ENCODE data around the gene CXCL1.

The CXCL1 gene

DNA sequence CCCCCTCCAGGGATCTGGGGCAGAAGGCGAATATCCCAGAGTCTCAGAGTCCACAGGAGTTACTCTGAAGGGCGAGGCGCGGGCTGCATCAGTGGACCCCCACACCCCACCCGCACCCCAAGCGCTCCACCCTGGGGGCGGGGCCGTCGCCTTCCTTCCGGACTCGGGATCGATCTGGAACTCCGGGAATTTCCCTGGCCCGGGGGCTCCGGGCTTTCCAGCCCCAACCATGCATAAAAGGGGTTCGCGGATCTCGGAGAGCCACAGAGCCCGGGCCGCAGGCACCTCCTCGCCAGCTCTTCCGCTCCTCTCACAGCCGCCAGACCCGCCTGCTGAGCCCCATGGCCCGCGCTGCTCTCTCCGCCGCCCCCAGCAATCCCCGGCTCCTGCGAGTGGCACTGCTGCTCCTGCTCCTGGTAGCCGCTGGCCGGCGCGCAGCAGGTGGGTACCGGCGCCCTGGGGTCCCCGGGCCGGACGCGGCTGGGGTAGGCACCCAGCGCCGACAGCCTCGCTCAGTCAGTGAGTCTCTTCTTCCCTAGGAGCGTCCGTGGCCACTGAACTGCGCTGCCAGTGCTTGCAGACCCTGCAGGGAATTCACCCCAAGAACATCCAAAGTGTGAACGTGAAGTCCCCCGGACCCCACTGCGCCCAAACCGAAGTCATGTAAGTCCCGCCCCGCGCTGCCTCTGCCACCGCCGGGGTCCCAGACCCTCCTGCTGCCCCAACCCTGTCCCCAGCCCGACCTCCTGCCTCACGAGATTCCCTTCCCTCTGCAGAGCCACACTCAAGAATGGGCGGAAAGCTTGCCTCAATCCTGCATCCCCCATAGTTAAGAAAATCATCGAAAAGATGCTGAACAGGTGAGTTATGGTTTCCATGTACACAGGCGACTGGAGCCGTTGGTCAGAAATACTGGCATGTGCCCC lies at the start of gene CXCL1:
TSS of gene CXCL1 (plus strand) at position 264 of the 926 bp plus-strand sequence. CDS start at position 342, 78 bp downstream.
- DNase-seq = no peak

DNA sequence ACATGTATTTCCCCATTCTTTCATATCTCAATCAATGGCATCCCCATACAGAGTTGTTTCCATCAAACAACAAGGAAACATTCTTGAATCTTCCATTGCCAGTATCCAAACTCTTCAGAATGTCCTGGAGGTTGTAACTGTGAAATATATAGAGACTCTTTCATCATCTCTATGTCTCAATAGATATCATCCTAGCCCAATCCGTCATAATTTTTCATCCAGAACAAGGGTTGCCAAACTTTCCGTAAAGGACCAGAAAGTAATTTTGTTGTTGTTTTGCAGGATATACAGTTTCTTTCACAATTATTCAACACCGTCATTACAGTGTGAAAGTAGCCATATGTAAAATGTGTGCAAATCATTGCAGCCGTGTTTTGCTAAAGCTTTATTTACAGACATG lies 47.9 kb upstream of the CXCL1 start:
- no peak for DNase-seq

DNA sequence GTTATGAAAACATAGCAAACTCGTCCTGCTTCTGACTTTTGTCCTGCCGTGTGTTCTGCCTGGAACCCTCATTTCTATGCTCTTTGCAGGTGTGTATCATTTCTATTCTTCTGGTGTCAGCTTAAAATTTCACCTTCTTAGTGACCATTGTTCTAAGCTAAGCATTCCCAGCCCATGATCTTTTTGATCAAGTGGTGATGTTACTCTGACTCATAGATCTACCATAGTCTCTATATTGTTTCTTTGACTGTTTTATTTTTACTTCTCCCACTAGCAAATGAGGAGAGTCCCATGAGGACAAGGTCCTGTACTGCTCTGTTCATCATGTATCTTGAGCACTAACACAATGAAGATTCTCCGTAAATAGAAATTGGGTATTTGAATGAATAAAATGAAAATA lies 46.8 kb upstream of the CXCL1 start:
- DNase-seq = no peak

DNA sequence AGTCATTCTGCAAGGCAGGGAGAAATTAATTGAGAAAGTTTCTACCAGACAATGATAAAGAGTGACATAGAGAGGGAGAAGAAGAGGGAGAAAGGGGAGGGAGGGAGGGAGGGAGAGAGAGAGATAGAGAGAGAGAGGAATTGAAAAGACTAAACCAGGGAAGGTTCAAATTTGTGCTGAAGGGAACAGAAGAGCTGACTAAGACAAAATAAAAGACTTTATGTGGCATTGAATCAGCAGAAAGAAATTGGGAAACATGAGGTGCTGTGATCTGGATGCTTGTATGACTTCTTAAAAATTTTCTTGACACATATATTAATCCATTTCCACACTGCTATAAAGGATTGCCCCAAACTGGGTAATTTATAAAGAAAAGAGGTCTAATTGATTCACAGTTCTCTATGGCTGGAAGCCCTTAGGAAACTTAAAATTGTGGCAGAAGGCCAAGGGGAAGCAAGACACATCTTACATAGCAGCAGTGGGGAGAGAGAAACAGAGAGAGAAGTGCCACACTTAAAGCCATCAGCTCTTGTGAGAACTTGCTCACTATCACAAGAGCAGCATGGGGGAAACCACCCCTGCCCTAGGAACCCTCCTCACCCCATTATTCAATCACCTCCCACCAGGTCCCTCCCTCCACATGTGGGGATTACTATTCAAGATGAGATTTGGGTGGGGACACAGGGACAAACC lies 46.2 kb upstream of the CXCL1 start:
- no peak for DNase-seq

DNA sequence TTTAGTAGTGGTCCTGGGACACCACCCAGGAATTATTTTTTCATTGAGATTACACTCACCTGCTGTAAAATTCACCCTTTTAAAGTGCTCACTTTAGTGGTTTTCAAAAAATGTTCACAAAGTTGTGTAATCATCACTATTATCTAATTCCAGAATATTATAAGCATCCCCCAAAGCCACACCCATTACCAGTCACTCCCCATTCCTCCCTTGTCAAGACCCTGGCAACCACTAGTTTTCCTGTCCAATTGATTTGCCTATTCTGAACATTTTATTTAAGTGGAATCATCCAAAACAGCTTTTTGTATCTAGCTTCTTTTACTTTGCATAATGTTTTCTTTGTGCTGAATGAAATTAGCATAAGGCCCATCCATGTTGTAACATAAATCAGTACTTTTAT lies 45.4 kb upstream of the CXCL1 start:
- DNase-seq = no peak

DNA sequence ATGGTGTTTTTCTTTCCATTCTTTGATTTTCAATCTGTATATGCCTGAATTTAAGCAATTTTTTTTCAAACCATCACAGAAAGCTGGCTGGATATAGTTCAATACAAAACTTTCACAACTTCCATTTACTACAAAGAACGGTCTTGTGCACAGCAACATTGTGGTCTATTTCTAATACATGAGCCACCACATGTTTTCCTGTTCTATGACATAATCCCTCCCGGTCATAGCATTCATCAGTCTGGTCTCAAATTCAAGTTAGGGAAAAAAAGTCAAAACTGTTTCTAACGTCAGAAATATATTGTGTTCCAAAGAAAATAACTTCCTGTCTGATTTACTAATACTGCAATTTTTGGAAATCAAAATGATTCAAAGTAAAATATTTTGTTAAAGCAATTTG lies 40.2 kb upstream of the CXCL1 start:
- DNase-seq = no peak

DNA sequence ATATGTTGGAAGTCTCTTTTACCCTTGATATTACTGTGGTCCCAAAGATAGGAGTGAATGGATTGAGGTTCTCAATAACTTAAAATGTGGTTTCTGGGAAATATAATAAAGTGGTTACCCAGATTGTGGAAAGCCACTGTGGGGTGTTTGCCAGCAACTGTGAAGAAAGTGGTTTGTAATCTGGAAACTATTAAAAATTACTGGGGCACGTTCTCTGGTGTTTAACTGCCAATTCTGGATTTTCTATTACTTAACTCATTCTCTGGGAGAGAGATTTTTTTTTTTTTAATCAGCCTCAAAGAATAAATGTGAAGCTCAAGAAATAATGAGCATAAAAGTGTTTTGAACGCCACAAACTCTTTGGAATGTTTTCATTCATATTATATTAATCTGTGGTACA lies 37.6 kb upstream of the CXCL1 start:
- no peak for DNase-seq

DNA sequence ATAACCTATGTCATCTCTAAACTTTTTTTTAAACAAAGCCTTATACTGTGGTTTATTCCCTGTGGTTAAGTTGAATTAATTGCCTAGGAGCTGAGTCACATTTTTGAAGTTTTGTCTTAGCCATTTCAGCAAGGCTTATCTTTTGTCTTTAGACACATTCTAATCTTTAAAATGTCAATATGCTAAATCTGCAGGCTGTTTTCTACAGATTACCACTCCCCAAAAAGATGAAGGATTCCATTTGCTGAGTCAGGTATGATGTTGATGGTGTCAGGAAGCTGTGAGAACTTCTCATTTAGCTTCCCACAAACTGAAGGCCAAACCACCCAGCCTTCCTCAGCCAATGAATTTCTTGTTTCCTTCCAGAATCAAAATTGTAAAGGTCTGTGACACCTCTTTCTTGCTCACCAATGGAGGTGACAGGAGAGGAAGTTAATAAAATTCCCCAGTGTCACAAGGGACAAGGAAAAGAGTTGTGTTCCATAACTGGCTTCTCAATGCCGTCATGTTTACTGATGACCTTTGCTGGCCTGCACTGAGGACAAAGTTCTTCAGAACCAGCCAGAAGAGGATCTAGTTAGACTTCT lies 36.4 kb upstream of the CXCL1 start:
- no peak for DNase-seq

DNA sequence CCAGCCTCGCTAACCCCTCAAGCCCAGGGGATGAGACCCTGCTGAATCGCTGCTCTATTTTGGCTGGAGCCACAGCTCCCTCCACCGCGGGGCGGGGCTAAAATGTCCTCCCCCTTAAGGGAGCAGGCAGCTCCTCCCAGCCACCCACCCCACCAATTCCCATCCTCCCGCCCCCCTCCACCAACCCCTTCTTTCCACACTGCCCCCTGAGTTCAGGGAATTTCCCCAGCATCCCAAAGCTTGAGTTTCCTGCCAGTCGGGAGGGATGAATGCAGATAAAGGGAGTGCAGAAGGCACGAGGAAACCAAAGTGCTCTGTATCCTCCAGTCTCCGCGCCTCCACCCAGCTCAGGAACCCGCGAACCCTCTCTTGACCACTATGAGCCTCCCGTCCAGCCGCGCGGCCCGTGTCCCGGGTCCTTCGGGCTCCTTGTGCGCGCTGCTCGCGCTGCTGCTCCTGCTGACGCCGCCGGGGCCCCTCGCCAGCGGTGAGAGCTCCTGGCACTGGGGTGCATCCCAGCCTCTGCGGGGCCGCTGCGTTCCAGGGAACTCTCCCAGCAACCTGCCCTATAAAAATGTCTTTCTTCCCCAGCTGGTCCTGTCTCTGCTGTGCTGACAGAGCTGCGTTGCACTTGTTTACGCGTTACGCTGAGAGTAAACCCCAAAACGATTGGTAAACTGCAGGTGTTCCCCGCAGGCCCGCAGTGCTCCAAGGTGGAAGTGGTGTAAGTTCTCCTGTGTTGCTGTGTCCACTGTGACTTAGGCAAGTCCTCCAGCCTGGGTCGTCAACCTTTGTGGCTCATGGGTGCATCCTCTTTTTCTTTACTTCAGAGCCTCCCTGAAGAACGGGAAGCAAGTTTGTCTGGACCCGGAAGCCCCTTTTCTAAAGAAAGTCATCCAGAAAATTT lies 32.6 kb upstream of the CXCL1 start, which contains the start of gene CXCL6:
TSS of gene CXCL6 (plus strand) at position 306 of the 907 bp plus-strand sequence. CDS start at position 379, 73 bp downstream.
- DNase-seq = no peak

DNA sequence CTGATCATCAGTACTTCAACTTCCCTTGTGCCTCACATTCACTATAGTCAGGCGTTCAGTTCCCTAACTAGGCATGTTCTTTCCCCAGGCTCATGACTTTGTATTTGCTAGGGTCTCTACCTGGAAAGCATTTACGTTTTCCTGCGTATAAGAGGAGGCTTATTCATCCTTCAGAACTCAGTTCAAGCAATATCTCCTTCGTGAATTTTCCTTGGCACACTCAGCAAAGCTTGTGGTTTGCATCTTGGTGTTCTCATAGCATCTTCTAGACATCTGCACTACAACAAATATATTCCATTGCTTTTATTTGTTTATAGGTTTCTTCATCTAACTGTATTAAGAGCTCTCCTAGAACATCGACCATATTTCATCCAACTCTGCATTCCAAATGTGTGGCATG lies 30.1 kb upstream of the CXCL1 start:
- DNase-seq = no peak

DNA sequence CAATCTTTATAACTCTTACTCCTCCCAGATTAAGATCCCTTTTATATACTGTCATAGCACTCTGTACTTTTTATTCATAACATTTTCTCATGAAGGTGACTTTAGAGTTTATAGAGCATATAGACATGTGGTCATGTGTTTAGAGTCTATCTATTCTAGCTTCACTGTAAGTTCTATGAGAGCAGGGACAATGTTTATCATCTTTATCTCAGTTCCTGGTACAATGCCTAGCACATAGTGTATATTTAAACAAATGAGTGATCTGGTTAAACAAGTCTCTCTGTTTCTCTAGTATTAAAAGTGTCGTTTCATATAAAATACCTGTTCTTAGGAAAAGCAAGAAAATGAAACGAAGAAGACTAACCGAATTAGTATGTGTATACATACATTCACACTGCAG lies 29.5 kb upstream of the CXCL1 start:
- DNase-seq = no peak

DNA sequence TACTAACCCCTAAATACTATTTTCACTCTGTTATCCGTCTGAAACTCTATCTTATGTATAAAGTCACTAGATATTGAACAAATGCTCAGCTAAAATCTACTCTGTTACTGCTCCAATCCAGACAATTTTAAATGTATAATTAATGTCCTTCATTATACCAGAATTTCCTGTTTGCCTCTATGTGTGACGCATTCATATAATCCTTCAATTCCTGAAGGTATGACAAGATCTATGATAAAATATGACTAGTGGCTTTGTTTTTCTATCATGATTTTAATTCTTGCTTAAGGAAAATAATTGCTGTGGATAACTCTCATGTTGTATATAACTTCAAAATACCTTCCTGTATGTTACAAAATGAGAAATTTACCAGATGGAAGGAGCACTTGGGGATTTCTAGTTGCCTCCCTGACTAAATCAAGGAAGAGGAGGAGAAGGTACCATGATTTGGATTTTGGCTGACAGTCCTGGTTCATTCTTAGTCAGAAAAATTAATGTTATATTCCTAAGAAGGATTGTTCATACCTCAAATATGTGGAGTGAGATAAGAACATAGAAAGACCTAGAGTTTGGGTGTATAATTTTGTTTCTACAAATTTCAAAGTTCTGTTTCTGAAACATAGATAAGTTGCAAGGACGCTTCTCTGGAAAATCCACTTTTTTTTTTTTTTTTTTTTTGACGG lies 27.8 kb upstream of the CXCL1 start:
- no peak for DNase-seq

DNA sequence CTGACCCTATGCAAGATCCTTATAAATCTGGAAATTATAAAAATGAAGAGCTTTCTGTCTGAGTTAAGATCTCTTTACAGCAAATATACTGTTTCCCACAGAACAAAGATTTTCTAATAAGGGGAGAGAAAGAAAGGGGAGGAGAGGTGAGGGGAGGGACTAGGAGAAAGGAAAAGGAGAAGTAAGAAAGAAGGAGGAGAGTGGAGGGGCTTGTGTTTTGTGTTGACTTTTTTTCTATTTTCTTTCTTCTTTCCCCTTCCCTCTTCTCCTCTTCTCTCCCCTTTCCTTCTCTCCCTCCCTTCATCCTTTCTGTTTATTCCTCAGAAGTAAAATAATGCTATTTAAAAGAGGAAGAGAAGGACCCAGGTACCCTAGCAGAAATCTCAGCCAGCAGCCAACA lies 26.5 kb upstream of the CXCL1 start:
- no peak for DNase-seq

DNA sequence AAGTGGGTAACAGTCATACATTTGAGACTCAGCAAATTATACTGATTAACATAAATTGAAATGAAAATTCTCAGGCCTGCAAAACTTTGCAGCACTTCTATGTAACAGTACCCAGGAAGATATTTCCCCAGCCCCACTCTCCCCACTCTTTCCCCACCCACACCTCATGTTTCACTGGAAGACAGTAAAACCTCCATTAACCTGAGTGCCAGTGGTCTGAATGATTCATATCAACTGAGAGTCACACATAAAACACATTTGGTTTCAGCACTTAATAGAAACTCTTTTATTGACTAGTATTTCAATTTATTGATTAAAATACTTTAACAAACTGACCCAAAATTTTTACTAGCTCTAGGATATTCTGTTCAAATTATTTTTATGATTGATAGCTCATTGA lies 25.8 kb upstream of the CXCL1 start:
- no peak for DNase-seq

DNA sequence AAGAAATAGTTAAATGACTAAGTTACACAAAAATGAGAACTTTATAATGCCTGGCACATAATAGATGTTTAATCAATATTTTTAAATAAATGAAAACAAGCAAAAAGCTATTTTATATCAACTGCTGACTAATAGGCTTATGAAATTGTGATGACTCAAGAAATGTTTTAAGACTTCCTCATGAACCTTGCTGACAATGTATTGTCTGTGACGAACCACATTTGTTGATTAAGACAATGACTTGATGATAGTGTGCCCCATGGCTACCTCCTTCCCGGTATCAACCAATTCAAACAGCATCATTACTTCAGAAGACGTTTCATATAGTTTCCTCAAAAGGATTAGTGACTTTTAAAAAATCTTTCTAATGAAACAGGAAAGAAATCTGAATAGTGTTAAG lies 24.8 kb upstream of the CXCL1 start:
- no peak for DNase-seq

DNA sequence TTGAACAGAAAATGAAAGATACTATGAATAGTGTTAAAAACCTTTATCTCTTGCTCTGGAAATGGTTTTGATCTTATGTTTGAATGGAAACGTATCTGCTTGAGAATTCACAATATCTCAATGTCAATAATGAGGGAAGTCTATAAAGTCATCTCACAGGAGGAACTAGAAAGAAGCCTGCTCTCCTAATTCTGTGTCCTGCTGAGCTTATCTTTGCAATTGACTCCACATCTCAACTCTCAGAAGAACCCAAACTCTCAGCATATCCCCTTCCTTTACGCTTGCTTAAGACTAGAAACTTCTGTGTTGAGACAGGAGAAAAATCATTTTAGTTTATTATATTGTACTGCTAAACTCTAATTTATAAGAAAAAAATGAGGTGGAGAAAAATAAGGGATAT lies 24.4 kb upstream of the CXCL1 start:
- DNase-seq = no peak

DNA sequence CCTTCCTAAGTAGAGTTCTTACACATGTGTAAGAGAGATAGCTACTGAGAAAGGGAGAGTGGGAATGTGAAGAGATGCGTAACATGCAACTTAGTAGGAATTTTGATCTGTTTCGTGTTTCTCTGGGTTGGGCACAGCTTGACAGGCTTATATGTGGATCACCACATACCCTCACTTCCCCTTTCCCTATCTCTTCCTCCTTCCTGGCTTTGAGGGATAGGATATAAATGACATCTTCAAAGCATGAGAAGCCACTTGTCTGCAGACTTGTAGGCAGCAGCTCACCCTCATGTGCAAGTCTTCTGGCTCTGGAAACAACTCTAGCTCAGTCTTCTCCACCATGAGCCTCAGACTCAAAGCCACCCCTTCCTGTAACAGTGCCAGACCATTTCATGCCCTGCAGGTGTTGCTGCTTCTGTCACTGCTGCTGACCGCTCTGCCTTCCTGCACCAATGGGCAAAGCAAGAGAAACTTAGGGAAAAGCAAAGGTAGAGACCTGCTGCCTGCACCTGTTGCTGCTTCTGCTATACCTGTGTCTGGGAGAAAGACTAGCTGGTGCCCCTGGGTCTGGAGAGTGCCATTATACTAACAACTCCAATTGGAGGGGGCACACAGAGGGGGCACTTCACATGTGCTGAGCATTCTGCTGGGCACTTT lies 21.5 kb upstream of the CXCL1 start:
- DNase-seq = no peak

DNA sequence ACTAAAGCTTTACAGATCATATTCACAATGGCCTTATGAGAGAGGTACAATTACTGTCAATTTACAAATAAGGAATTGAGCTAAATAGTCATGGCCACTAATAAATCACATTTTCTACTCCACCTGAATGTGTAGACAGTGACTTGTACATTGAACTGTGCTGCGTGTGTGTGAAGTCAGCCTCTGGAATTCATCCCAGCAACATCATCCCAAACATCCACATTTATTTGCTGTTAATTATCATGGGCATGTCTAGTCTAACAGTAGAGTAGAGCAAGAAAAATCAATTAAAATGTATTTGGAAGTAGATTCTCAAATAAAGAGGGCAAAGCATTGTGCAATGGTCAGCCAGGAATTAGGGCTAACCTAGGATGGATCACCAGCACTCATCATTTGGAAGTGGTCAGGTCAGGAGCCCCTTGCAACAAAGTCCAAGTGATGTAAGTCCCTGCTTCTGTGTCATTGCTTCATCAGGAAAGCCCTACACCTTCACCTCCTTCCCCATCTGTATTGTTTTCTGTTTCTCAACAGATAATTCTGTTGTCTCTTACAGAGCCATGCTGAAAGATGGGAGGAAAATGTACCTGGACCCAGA lies 20.9 kb upstream of the CXCL1 start:
- no peak for DNase-seq

DNA sequence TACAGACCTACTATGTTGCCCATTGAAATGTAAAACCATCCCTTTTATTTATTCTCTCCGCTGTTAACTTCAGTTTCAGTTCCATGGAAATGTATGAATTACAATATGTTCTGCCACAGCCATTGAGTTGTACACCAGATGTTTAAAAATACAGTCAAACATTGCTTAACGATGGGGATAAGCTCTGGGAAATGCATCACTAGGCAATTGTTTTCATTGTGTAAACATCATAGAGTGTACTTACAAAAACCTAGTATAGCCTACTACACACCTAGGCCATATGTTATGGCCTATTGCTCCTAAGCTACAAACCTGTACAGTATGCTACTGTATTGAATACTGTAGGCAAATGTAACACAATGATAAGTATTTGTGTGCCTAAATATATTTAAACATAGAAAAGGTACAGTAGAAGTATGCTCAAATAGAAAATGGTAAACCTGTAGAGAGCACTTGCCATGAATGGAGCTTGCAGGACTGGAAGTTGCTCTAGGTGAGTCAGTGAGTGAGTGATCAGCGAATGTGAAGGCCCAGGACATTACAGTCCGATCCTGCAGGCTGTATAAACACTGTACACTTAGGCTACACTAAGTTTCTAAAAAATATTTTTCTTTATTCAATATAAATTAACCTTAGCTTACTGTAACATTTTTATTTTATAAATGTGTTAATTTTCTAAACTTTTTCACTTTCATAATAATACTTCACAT lies 18.8 kb upstream of the CXCL1 start:
- DNase-seq = no peak

DNA sequence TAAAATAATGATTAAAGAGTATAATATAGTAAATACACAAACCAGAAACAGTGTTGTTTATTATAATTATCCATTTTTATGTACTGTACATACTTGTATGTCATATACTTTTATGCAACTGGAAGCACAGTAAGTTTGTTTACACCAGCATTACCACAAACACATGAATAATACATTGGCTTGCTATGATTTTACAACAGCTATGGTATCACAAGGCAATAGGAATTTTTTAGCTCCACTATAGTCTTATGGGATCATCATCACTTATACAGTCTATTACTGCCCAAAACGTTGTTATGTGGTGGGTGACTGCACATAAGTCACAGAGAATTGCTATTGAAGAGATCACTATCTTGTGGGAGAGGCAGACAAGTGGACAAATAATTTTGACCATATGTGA lies 17.9 kb upstream of the CXCL1 start:
- DNase-seq = no peak

DNA sequence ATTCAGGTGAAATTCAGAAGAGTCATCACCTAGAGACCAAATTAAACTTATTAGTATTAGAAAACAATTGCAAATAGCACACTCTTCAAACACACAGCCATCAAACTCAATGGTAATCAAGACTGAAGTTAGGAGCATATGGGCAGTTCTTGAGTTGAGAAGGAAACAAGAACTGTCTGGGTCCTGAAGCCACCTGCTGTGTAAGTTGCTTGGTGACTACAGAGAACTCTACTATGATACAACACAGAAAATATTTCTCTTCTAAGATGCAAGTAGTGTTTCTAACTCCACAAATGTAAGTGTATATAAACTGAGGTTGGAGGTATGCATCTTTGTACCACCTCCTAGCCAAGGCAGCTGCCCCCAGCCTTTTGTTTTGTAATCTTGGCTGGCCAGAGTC lies 16.4 kb upstream of the CXCL1 start:
- DNase-seq = no peak
